ENCODE results near the gene SCRN2. TPM values are rescaled to one million over a fixed set of nuclear protein-coding genes. Genes with fewer than 3 reads are reported as not detected.

SCRN2 gene
- total RNA-seq, 1 donor from 2014 or later, result 30.9 TPM

GRCh38 chr17:47883589-47884426 is 42.7 kb upstream of the SCRN2 start:
- intact Hi-C loops (cut with DNase I), result no loop called here
- H3K4me3 ChIP-seq, result no peak overlapping the region
- H3K36me3 ChIP-seq, result no peaks in the 10 kb centered on the region
- no peaks in the 10 kb centered on the region for H3K27me3 ChIP-seq (ENCODE audit: low read depth)
- peak overlapping the region; percentile 13 for H3K27ac ChIP-seq
- H3K4me1 ChIP-seq, result peaks cover 16% of the 10 kb centered on the region
- no peak for TF ChIP-seq CTCF (IDR thresholded peaks at IDR 0.05)
- ATAC-seq (no peak), DNase-seq (peak; percentile 24)
- H3K9me3 ChIP-seq, result no peaks in the 10 kb centered on the region

- H3K27me3 ChIP-seq (ENCODE audit: low read depth), result no peaks in the 10 kb centered on the region
- peaks cover 19% of the 10 kb centered on the region for H3K4me1 ChIP-seq
- intact Hi-C loops (cut with DNase I), result no loop called here
- H3K27ac ChIP-seq, result peak overlapping the region; percentile 63
- H3K36me3 ChIP-seq, result no peaks in the 10 kb centered on the region
- no peaks in the 10 kb centered on the region for H3K9me3 ChIP-seq
- DNase-seq (peak; percentile 24), ATAC-seq (no peak)
- peak overlapping the region; percentile 30 for H3K4me3 ChIP-seq
- no peak for TF ChIP-seq CTCF (IDR thresholded peaks at IDR 0.05)
Measured at GRCh38 chr17:47882695-47883588, 41.9 kb upstream of the SCRN2 start.

- Histone ChIP-seq H3K27ac (peak overlapping the region; percentile 63), H3K4me1 (peaks cover 25% of the 10 kb centered on the region), H3K27me3 (ENCODE audit: low read depth) (no peaks in the 10 kb centered on the region), H3K9me3 (no peaks in the 10 kb centered on the region), H3K36me3 (no peaks in the 10 kb centered on the region), H3K4me3 (peak overlapping the region; percentile 30)
- ATAC-seq (peak in 1 of 2 donors; percentile 65), DNase-seq (no peak)
- intact Hi-C loops (cut with DNase I), result no loop called here
- no peak for TF ChIP-seq CTCF (IDR thresholded peaks at IDR 0.05)
Measured at GRCh38 chr17:47882247-47882646, 41.2 kb upstream of the SCRN2 start.

- no peaks in the 10 kb centered on the region for H3K9me3 ChIP-seq
- TF ChIP-seq CTCF (IDR thresholded peaks at IDR 0.05), result no peak
- no peaks in the 10 kb centered on the region for H3K36me3 ChIP-seq
- intact Hi-C loops (cut with DNase I), result no loop called here
- no peaks in the 10 kb centered on the region for H3K27me3 ChIP-seq (ENCODE audit: low read depth)
- peaks cover 25% of the 10 kb centered on the region for H3K4me1 ChIP-seq
- no peak for ATAC-seq
- DNase-seq, result no peak
- no peak overlapping the region for H3K4me3 ChIP-seq
- H3K27ac ChIP-seq, result no peak overlapping the region
Measured at GRCh38 chr17:47879776-47880454, 38.8 kb upstream of the SCRN2 start.

- Histone ChIP-seq H3K36me3 (no peaks in the 10 kb centered on the region), H3K4me1 (peaks cover 25% of the 10 kb centered on the region), H3K27ac (no peak overlapping the region), H3K27me3 (ENCODE audit: low read depth) (no peaks in the 10 kb centered on the region), H3K4me3 (no peak overlapping the region), H3K9me3 (no peaks in the 10 kb centered on the region)
- DNase-seq (no peak), ATAC-seq (no peak)
- intact Hi-C loops (cut with DNase I), result no loop called here
- no peak for TF ChIP-seq CTCF (IDR thresholded peaks at IDR 0.05)
Measured at GRCh38 chr17:47879028-47879585, 38.0 kb upstream of the SCRN2 start.
